Fibroblast of lung (primary cell): ENCODE data around the gene CYP4F8. TPM values are rescaled to one million over a fixed set of nuclear protein-coding genes. Genes with fewer than 3 reads are reported as not detected.
"Not testable (repeated sequence)": the region's sequence is repeated elsewhere in the genome, so short reads cannot be mapped to it uniquely, and the experiment has no call there.

ENCODE experiments used
- DNase-seq, 2 donors: peaks; one replicate each; pipeline versions ENCODE4 v3.0.0 to v3.0.0-alpha.2; 2010; ENCODE audit warnings: low read depth in 2 of 2
- H2AFZ ChIP-seq: 2 replicates; pipeline ENCODE4 v1.5.1; 2012; ENCODE audit warnings: low read length, control low read depth, inconsistent platforms
- H3K27ac ChIP-seq: 2 replicates; pipeline ENCODE4 v1.5.1; 2011; ENCODE audit warnings: low read length, control low read depth; ENCODE audit not compliant: insufficient read depth
- H3K27me3 ChIP-seq: 2 replicates; pipeline ENCODE4 v1.5.1; 2011; ENCODE audit warnings: mild to moderate bottlenecking, low read length; ENCODE audit not compliant: control insufficient read depth, insufficient read depth
- H3K36me3 ChIP-seq: 2 replicates; pipeline ENCODE4 v1.5.1; 2011; ENCODE audit warnings: low read length; ENCODE audit not compliant: control insufficient read depth, insufficient read depth
- H3K4me1 ChIP-seq: 2 replicates; pipeline ENCODE4 v1.5.1; 2011; ENCODE audit warnings: low read length; ENCODE audit not compliant: control insufficient read depth, insufficient read depth; ENCODE audit errors: extremely low read depth
- H3K4me2 ChIP-seq: 2 replicates; pipeline ENCODE4 v1.5.1; 2011; ENCODE audit warnings: low read length, control low read depth; ENCODE audit not compliant: insufficient read depth; ENCODE audit errors: extremely low read depth
- H3K4me3 ChIP-seq, 4 experiments: fragments of 200-600 bp in 1 of 4; sonication (generic) in 1 of 4; replicated peaks in 1 of 4; 2 replicates each; pipeline ENCODE4 v1.5.1; 2011 to 2016; ENCODE audit warnings: low read length in 4 of 4, low read depth in 3 of 4, mild to moderate bottlenecking in 3 of 4, control low read depth in 2 of 4, inconsistent platforms in 1 of 4, mixed read lengths in 1 of 4; ENCODE audit not compliant: insufficient read depth in 1 of 4; ENCODE audit errors: control extremely low read depth in 1 of 4
- H3K79me2 ChIP-seq: 2 replicates; pipeline ENCODE4 v1.5.1; 2012; ENCODE audit warnings: mild to moderate bottlenecking, low read length, inconsistent platforms; ENCODE audit not compliant: control insufficient read depth, insufficient read depth
- H3K9ac ChIP-seq: 2 replicates; pipeline ENCODE4 v1.5.1; 2011; ENCODE audit warnings: mild to moderate bottlenecking, low read length, control low read depth; ENCODE audit not compliant: insufficient read depth
- H3K9me3 ChIP-seq: 2 replicates; pipeline ENCODE4 v1.5.1; 2012; ENCODE audit warnings: low read depth, low read length; ENCODE audit not compliant: control insufficient read depth, insufficient read depth
- H4K20me1 ChIP-seq: 2 replicates; pipeline ENCODE4 v1.5.1; 2011; ENCODE audit warnings: low read length; ENCODE audit not compliant: control insufficient read depth, insufficient read depth; ENCODE audit errors: extremely low read depth
- CTCF ChIP-seq, 2 donors: IDR thresholded peaks in 1 of 2; conservative IDR thresholded peaks in 1 of 2; 1 replicate in 1 of 2; 2 replicates in 1 of 2; pipeline ENCODE4 v1.5.1; 2011 to 2012; ENCODE audit warnings: low read length in 2 of 2, control low read depth in 1 of 2, inconsistent platforms in 1 of 2, low read depth in 1 of 2, mild to moderate bottlenecking in 1 of 2
- EZH2 ChIP-seq: IDR thresholded peaks from 2 replicates; pipeline ENCODE4 v1.5.1; 2012; ENCODE audit warnings: low read length, control low read depth, mild to moderate bottlenecking; ENCODE audit errors: missing control alignments
- polyA plus RNA-seq, 2 donors: library from polyadenylated mRNA; depleted of rRNA in 1 of 2; stranded (reverse) in 1 of 2; unstranded in 1 of 2; fragments of >200 nt; gene quantifications; 2 replicates each; pipeline ENCODE4 v1.2.1, GENCODE V29; 2011 to 2012; ENCODE audit warnings: missing spikeins in 1 of 2
- total RNA-seq: library from RNA; depleted of rRNA; stranded (reverse); fragments of >200 nt; gene quantifications from 2 replicates; pipeline ENCODE4 v1.2.1, GENCODE V29; 2014

CYP4F8 gene
- total and polyA plus RNA-seq, 2 donors (not counting 1 experiment from before 2014, with no cell fraction given), result not detected

GRCh38 chr19:15588265-15588664 lies 26.8 kb upstream of the CYP4F8 start:
- Histone ChIP-seq H2AFZ (no peak overlapping the region), H3K27me3 (no peaks in the 10 kb centered on the region), H3K4me3 (no peak overlapping the region), H3K27ac (no peak overlapping the region), H3K4me2 (no peak overlapping the region), H4K20me1 (no peaks in the 10 kb centered on the region), H3K9me3 (no peaks in the 10 kb centered on the region), H3K36me3 (no peaks in the 10 kb centered on the region), H3K9ac (no peak overlapping the region), H3K4me1 (no peaks in the 10 kb centered on the region), H3K79me2 (no peaks in the 10 kb centered on the region)
- DNase-seq, result no peak
- TF ChIP-seq CTCF (conservative IDR thresholded peaks at IDR 0.05 in 1 of 2, IDR thresholded peaks at IDR 0.05 in 1 of 2; ENCODE audit: low read depth in 1 of 2, low read length in 2 of 2) (no peak), EZH2 (no peak)

- TF ChIP-seq EZH2 (no peak), CTCF (conservative IDR thresholded peaks at IDR 0.05 in 1 of 2, IDR thresholded peaks at IDR 0.05 in 1 of 2; ENCODE audit: low read depth in 1 of 2, low read length in 2 of 2) (no peak)
- no peaks in the 10 kb centered on the region for H3K79me2 ChIP-seq
- H3K4me3 ChIP-seq, result no peak overlapping the region
- DNase-seq, result no peak
- H3K27ac ChIP-seq, result no peak overlapping the region
- H3K4me2 ChIP-seq, result no peak overlapping the region
- no peak overlapping the region for H2AFZ ChIP-seq
- no peaks in the 10 kb centered on the region for H3K4me1 ChIP-seq
- no peaks in the 10 kb centered on the region for H3K9me3 ChIP-seq
- H3K9ac ChIP-seq, result no peak overlapping the region
- no peaks in the 10 kb centered on the region for H4K20me1 ChIP-seq
- H3K36me3 ChIP-seq, result no peaks in the 10 kb centered on the region
- H3K27me3 ChIP-seq, result no peaks in the 10 kb centered on the region
Observed at GRCh38 chr19:15589760-15590451, 25.1 kb upstream of the CYP4F8 start.

DNA sequence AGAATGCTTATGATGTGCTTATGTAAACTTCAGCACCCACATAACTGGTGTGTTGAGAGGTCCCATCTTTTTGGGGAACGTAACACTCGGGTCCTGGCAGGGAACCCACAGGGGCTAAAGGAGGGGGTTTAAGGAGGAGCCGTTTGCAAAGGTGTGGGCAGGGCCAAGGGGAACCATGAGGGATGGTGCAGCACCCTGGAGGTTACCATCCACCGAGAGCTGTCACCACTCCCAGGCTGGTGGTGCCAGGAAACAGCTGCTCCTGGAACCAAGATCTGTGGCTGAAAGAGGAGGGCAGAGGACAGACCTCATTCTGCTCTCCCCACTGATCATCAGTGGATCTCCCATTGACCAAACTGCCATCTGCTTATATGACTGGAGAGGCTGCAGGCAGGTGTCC lies 23.2 kb upstream of the CYP4F8 start:
- H3K4me1 ChIP-seq, result no peaks in the 10 kb centered on the region
- no peaks in the 10 kb centered on the region for H4K20me1 ChIP-seq
- TF ChIP-seq CTCF (conservative IDR thresholded peaks at IDR 0.05 in 1 of 2, IDR thresholded peaks at IDR 0.05 in 1 of 2; ENCODE audit: low read depth in 1 of 2, low read length in 2 of 2), result no peak
- no peak for TF ChIP-seq EZH2
- H3K79me2 ChIP-seq, result no peaks in the 10 kb centered on the region
- no peaks in the 10 kb centered on the region for H3K27me3 ChIP-seq
- no peak for DNase-seq
- H3K4me3 ChIP-seq, result no peak overlapping the region
- no peaks in the 10 kb centered on the region for H3K36me3 ChIP-seq
- H2AFZ ChIP-seq, result no peak overlapping the region
- no peak overlapping the region for H3K27ac ChIP-seq
- H3K9me3 ChIP-seq, result no peaks in the 10 kb centered on the region
- H3K4me2 ChIP-seq, result no peak overlapping the region
- no peak overlapping the region for H3K9ac ChIP-seq

- H4K20me1 ChIP-seq, H3K4me1 ChIP-seq, H2AFZ ChIP-seq, H3K36me3 ChIP-seq, H3K9ac ChIP-seq, H3K27ac ChIP-seq, H3K27me3 ChIP-seq, H3K4me2 ChIP-seq, H3K4me3 ChIP-seq, DNase-seq, H3K9me3 ChIP-seq, H3K79me2 ChIP-seq: not testable (repeated sequence)
Observed at GRCh38 chr19:15592506-15592905, 22.5 kb upstream of the CYP4F8 start.

- not testable (repeated sequence) for DNase-seq, H3K9ac ChIP-seq, H2AFZ ChIP-seq, H3K79me2 ChIP-seq, H3K4me1 ChIP-seq, H4K20me1 ChIP-seq, H3K36me3 ChIP-seq, H3K4me3 ChIP-seq, H3K27ac ChIP-seq, H3K9me3 ChIP-seq, H3K4me2 ChIP-seq, H3K27me3 ChIP-seq
Observed at GRCh38 chr19:15593766-15594165, 21.3 kb upstream of the CYP4F8 start.
